ENCODE measurements around the gene NT5DC4.

GRCh38 chr2:112730791-112731190 lies 10.0 kb downstream of the NT5DC4 start:
- TF ChIP-seq CTCF (IDR thresholded peaks at IDR 0.05 in 2 of 3, conservative IDR thresholded peaks at IDR 0.05 in 1 of 3; ENCODE audit: borderline replicate concordance in 1 of 3, insufficient read depth in 1 of 3, low read depth in 2 of 3, low read length in 2 of 3) = no peak
- TF ChIP-seq MAX (IDR thresholded peaks at IDR 0.05) = no peak
- no peak for TF ChIP-seq POLR2AphosphoS5 (IDR thresholded peaks at IDR 0.05; ENCODE audit: low read depth, low read length)
- no peak for TF ChIP-seq POLR2A (IDR thresholded peaks at IDR 0.05; ENCODE audit: borderline replicate concordance, extremely low read depth, insufficient read depth, insufficient read length)
- TF ChIP-seq ZFX (IDR thresholded peaks at IDR 0.05) = no peak
- TF ChIP-seq CEBPB (IDR thresholded peaks at IDR 0.05; ENCODE audit: low read depth) = no peak
- no peak for TF ChIP-seq REST (IDR thresholded peaks at IDR 0.05; ENCODE audit: low read depth)
- TF ChIP-seq ATF3 (IDR thresholded peaks at IDR 0.05) = no peak
- no peak for TF ChIP-seq EZH2 (IDR thresholded peaks at IDR 0.05)
